MM.1S (cell line): Measurements from ENCODE around the gene PTPRE.

Experiments used
- DNase-seq: peaks from one replicate; pipeline ENCODE4 v3.0.0-alpha.2; 2015
- H2AFZ ChIP-seq: fragments of 300-600 bp; sonication (generic); 2 replicates; pipeline ENCODE4 v1.6.0; 2016; ENCODE audit warnings: antibody characterized with exemption, low read length
- H3F3A ChIP-seq: fragments of 300-600 bp; sonication (generic); 2 replicates; pipeline ENCODE4 v1.6.1; 2016; ENCODE audit warnings: mild to moderate bottlenecking, antibody characterized with exemption, low read length, moderate library complexity, mixed read lengths; ENCODE audit not compliant: insufficient read depth
- H3K27ac ChIP-seq: fragments of 300-600 bp; sonication (generic); 2 replicates; pipeline ENCODE4 v1.5.1; 2016; ENCODE audit warnings: mild to moderate bottlenecking, low read length
- H3K27me3 ChIP-seq: fragments of 300-600 bp; sonication (generic); replicated peaks from 2 replicates; pipeline ENCODE4 v1.6.0; 2016; ENCODE audit warnings: low read length; ENCODE audit not compliant: insufficient read depth
- H3K36me3 ChIP-seq: fragments of 300-600 bp; sonication (generic); replicated peaks from 2 replicates; pipeline ENCODE4 v1.6.1; 2016; ENCODE audit warnings: mild to moderate bottlenecking, low read length, mixed read lengths; ENCODE audit not compliant: insufficient read depth
- H3K4me1 ChIP-seq: fragments of 300-600 bp; sonication (generic); 2 replicates; pipeline ENCODE4 v1.6.1; 2016; ENCODE audit warnings: low read length, mixed read lengths
- H3K4me2 ChIP-seq: fragments of 300-600 bp; sonication (generic); 2 replicates; pipeline ENCODE4 v1.6.0; 2016; ENCODE audit warnings: low read depth, low read length
- H3K4me3 ChIP-seq: fragments of 300-600 bp; sonication (generic); 2 replicates; pipeline ENCODE4 v1.5.1; 2016; ENCODE audit warnings: low read length, mixed read lengths
- H3K79me2 ChIP-seq: fragments of 300-600 bp; sonication (generic); 2 replicates; pipeline ENCODE4 v1.6.1; 2016; ENCODE audit warnings: mixed run types, low read length, mixed read lengths
- H3K9ac ChIP-seq: fragments of 300-600 bp; sonication (generic); 2 replicates; pipeline ENCODE4 v1.6.1; 2016; ENCODE audit warnings: low read length, mixed read lengths
- H3K9me2 ChIP-seq: fragments of 300-600 bp; sonication (generic); replicated peaks from 2 replicates; pipeline ENCODE4 v1.6.1; 2016; ENCODE audit warnings: mild to moderate bottlenecking, low read length, mixed read lengths; ENCODE audit not compliant: insufficient read depth
- H3K9me3 ChIP-seq: fragments of 300-600 bp; sonication (generic); replicated peaks from 2 replicates; pipeline ENCODE4 v1.6.1; 2016; ENCODE audit warnings: mild to moderate bottlenecking, low read length, mixed read lengths; ENCODE audit not compliant: insufficient read depth
- H4K20me1 ChIP-seq: fragments of 300-600 bp; sonication (generic); 2 replicates; pipeline ENCODE4 v1.6.1; 2016; ENCODE audit warnings: mild to moderate bottlenecking, low read length, moderate library complexity, mixed read lengths; ENCODE audit not compliant: insufficient read depth
- EZH2 ChIP-seq: fragments of 300-600 bp; sonication (generic); optimal IDR thresholded peaks from 2 replicates; pipeline ENCODE3; 2017; ENCODE audit warnings: low read depth, mild to moderate bottlenecking, antibody characterized with exemption, low read length, mixed read lengths
- EZH2phosphoT487 ChIP-seq: fragments of 300-600 bp; sonication (generic); IDR thresholded peaks from 2 replicates; pipeline ENCODE4 v1.6.1; 2018; ENCODE audit warnings: antibody characterized with exemption, low read length
- TF ChIP-seq, protein P1 (sequence below): fragments of 300-600 bp; sonication (generic); IDR thresholded peaks from 2 replicates; pipeline ENCODE4 v1.5.1; 2016; ENCODE audit warnings: antibody characterized with exemption, low read length, mixed read lengths

PTPRE gene

GRCh38 chr10:128060341-128061250, 153.7 kb downstream of the PTPRE start:
- Histone ChIP-seq H3K9ac (no peak overlapping the region), H2AFZ (no peak overlapping the region)

GRCh38 chr10:128061306-128062300, 154.7 kb downstream of the PTPRE start:
- Histone ChIP-seq H3K9me2 (no peaks in the 10 kb centered on the region), H3K9ac (no peak overlapping the region), H2AFZ (no peak overlapping the region), H3K4me2 (peak overlapping the region; percentile 79; the same call in 1 of the 2 replicates), H3K9me3 (no peaks in the 10 kb centered on the region), H4K20me1 (no peaks in the 10 kb centered on the region), H3K36me3 (no peaks in the 10 kb centered on the region), H3K27me3 (no peaks in the 10 kb centered on the region), H3K4me3 (no peak overlapping the region), H3K27ac (no peak overlapping the region), H3F3A (peaks cover 28% of the 10 kb centered on the region), H3K79me2 (no peaks in the 10 kb centered on the region), H3K4me1 (peaks cover 35% of the 10 kb centered on the region)
- TF ChIP-seq EZH2 (no peak), EZH2phosphoT487 (no peak)
- TF ChIP-seq, protein P1, sequence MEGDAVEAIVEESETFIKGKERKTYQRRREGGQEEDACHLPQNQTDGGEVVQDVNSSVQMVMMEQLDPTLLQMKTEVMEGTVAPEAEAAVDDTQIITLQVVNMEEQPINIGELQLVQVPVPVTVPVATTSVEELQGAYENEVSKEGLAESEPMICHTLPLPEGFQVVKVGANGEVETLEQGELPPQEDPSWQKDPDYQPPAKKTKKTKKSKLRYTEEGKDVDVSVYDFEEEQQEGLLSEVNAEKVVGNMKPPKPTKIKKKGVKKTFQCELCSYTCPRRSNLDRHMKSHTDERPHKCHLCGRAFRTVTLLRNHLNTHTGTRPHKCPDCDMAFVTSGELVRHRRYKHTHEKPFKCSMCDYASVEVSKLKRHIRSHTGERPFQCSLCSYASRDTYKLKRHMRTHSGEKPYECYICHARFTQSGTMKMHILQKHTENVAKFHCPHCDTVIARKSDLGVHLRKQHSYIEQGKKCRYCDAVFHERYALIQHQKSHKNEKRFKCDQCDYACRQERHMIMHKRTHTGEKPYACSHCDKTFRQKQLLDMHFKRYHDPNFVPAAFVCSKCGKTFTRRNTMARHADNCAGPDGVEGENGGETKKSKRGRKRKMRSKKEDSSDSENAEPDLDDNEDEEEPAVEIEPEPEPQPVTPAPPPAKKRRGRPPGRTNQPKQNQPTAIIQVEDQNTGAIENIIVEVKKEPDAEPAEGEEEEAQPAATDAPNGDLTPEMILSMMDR: no peak
- no peak for DNase-seq

More at GRCh38 chr10:128060341-128061250, 153.7 kb downstream of the PTPRE start:
- H3F3A ChIP-seq: peaks cover 27% of the 10 kb centered on the region
- no peak overlapping the region for H3K27ac ChIP-seq
- TF ChIP-seq, protein P1: no peak
- TF ChIP-seq EZH2: no peak
- TF ChIP-seq EZH2phosphoT487: no peak
- no peaks in the 10 kb centered on the region for H3K79me2 ChIP-seq
- H3K27me3 ChIP-seq: no peaks in the 10 kb centered on the region
- no peaks in the 10 kb centered on the region for H3K36me3 ChIP-seq
- H3K4me3 ChIP-seq: no peak overlapping the region
- H3K4me1 ChIP-seq: peaks cover 34% of the 10 kb centered on the region
- H4K20me1 ChIP-seq: no peaks in the 10 kb centered on the region
- H3K9me3 ChIP-seq: no peaks in the 10 kb centered on the region
- no peak overlapping the region for H3K4me2 ChIP-seq
- H3K9me2 ChIP-seq: no peaks in the 10 kb centered on the region
- DNase-seq: no peak

GRCh38 chr10:128062331-128062880, 155.5 kb downstream of the PTPRE start:
- no peak for DNase-seq
- Histone ChIP-seq H4K20me1 (no peaks in the 10 kb centered on the region), H3K4me1 (peaks cover 35% of the 10 kb centered on the region), H3K4me2 (peak overlapping the region; percentile 79; the same call in 1 of the 2 replicates), H2AFZ (peak overlapping the region; percentile 47; the same call in 1 of the 2 replicates), H3K27me3 (no peaks in the 10 kb centered on the region), H3K4me3 (peak overlapping the region; percentile 41; the same call in 1 of the 2 replicates), H3K9me3 (no peaks in the 10 kb centered on the region), H3K79me2 (no peaks in the 10 kb centered on the region), H3K36me3 (no peaks in the 10 kb centered on the region), H3K9ac (peak overlapping the region; percentile 35; the same call in 1 of the 2 replicates), H3K9me2 (no peaks in the 10 kb centered on the region), H3K27ac (peak overlapping the region; percentile 90), H3F3A (peaks cover 28% of the 10 kb centered on the region)
- TF ChIP-seq EZH2phosphoT487: no peak
- no peak for TF ChIP-seq EZH2
- TF ChIP-seq, protein P1: no peak
